Fibroblast of lung (primary cell): ENCODE results near the gene GPR84.

Experiments
- CTCF ChIP-seq, 2 donors: IDR thresholded peaks in 1 of 2; conservative IDR thresholded peaks in 1 of 2; 1 replicate in 1 of 2; 2 replicates in 1 of 2; pipeline ENCODE4 v1.5.1; 2011 to 2012; ENCODE audit warnings: low read length in 2 of 2, control low read depth in 1 of 2, inconsistent platforms in 1 of 2, low read depth in 1 of 2, mild to moderate bottlenecking in 1 of 2
- EZH2 ChIP-seq: IDR thresholded peaks from 2 replicates; pipeline ENCODE4 v1.5.1; 2012; ENCODE audit warnings: low read length, control low read depth, mild to moderate bottlenecking; ENCODE audit errors: missing control alignments

GRCh38 chr12:54364413-54364812, at the start of gene GPR84:
- no peak for TF ChIP-seq CTCF (conservative IDR thresholded peaks at IDR 0.05 in 1 of 2, IDR thresholded peaks at IDR 0.05 in 1 of 2; ENCODE audit: low read depth in 1 of 2, low read length in 2 of 2)
- TF ChIP-seq EZH2 = no peak
